HUES6 (cell line): ENCODE results near the gene APOL4.
A peak's percentile ranks its signal among the peaks of the same experiment; 100 is the strongest.

ENCODE experiments used
- H3K27ac ChIP-seq: 2 replicates; pipeline ENCODE4 v1.7.0; 2013; ENCODE audit warnings: low read depth, mild to moderate bottlenecking, low read length, inconsistent platforms
- H3K27me3 ChIP-seq: 2 replicates; pipeline ENCODE4 v1.6.1; 2013; ENCODE audit warnings: low read length; ENCODE audit not compliant: control insufficient read depth, insufficient read depth
- H3K36me3 ChIP-seq: 2 replicates; pipeline ENCODE4 v1.6.1; 2013; ENCODE audit warnings: low read length; ENCODE audit not compliant: control insufficient read depth, insufficient read depth
- H3K4me1 ChIP-seq: 2 replicates; pipeline ENCODE4 v1.6.1; 2013; ENCODE audit warnings: low read length; ENCODE audit not compliant: control insufficient read depth, insufficient read depth
- H3K4me3 ChIP-seq: 2 replicates; pipeline ENCODE4 v1.5.1; 2013; ENCODE audit warnings: low read depth, low read length
- H3K9ac ChIP-seq: one replicate; pipeline ENCODE4 v1.6.1; 2013; ENCODE audit warnings: mild to moderate bottlenecking, low read length
- H3K9me3 ChIP-seq: 2 replicates; pipeline ENCODE4 v1.6.1; 2013; ENCODE audit warnings: low read depth, low read length; ENCODE audit not compliant: control insufficient read depth, insufficient read depth

Gene APOL4

DNA sequence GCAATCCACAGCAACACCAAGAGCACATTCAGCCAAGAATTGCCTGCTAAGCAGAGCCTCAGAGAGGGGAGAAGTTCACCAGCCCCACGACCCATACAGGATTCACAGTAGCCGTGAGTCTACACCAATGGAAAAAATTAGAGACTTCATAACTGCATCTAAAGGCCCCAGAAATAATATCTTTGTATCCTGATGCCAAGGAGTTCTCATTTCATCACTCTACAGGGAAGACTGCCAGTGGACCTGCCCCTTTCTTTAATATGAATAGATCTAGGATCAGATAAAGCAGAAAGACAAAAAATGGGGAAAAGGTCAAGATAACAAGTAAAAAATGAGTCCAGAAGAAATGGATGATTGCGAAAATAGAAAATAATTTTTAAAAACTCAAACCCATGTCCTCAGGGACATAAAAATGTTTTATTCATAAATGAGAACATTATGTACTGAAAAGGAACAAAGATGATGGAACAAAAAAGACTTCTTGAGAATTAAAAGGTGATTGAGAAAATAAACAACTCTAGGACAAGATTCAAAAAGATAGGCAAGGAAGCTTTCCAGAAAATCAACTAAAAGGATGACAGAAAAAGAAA lies 50.5 kb downstream of the APOL4 start:
- H3K9me3 ChIP-seq = peaks cover 8% of the 10 kb centered on the region; the same call in 1 of the 2 replicates
- H3K36me3 ChIP-seq = no peaks in the 10 kb centered on the region
- no peak overlapping the region for H3K27ac ChIP-seq
- no peak overlapping the region for H3K9ac ChIP-seq
- peaks cover 2% of the 10 kb centered on the region for H3K4me1 ChIP-seq
- no peak overlapping the region for H3K4me3 ChIP-seq
- no peaks in the 10 kb centered on the region for H3K27me3 ChIP-seq

DNA sequence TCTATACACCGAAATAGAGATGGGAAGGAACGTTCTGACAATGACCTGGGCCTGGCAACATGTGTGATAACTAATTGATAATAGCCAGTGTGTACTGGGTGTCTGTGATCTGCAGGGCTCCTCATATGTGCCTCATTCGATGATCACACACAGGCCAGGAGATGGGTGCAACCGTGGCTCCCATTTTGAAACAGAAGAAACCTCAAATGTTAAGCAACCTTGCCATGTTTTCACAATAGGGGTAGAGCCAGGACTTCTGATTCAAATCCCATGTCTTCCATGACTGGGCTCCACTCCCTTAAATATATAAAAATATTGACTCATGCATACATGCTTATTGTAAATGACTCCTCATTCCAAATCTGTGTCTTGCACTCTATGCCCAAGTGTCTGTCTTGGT lies 52.2 kb downstream of the APOL4 start:
- peaks cover 12% of the 10 kb centered on the region for H3K4me1 ChIP-seq
- H3K9ac ChIP-seq = no peak overlapping the region
- H3K36me3 ChIP-seq = no peaks in the 10 kb centered on the region
- H3K27ac ChIP-seq = no peak overlapping the region
- H3K4me3 ChIP-seq = no peak overlapping the region
- peaks cover 8% of the 10 kb centered on the region; the same call in 1 of the 2 replicates for H3K9me3 ChIP-seq
- no peaks in the 10 kb centered on the region for H3K27me3 ChIP-seq

DNA sequence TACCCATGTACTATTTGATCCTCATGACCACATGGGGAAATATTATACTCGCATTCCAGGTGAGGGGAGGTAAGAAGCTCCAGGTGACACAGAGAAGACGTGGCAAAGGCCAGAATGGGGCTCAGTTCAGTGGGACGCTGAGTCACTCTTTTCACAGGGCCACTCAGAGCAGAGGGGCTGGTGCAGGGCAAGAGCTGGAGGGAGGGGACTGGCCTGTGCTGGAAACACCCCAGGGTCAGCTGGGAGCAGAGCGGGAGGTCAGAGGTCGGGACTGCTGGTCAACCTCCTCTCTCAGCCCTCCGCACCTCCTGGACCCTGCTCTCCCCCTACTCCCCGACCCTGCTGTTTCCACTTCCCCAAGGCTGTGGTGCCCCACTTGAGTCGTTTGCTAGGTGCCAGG lies 53.2 kb downstream of the APOL4 start:
- H3K4me1 ChIP-seq = peaks cover 12% of the 10 kb centered on the region
- H3K9me3 ChIP-seq = peaks cover 8% of the 10 kb centered on the region; the same call in 1 of the 2 replicates
- H3K27ac ChIP-seq = no peak overlapping the region
- H3K27me3 ChIP-seq = no peaks in the 10 kb centered on the region
- H3K36me3 ChIP-seq = no peaks in the 10 kb centered on the region
- H3K9ac ChIP-seq = no peak overlapping the region
- H3K4me3 ChIP-seq = no peak overlapping the region

DNA sequence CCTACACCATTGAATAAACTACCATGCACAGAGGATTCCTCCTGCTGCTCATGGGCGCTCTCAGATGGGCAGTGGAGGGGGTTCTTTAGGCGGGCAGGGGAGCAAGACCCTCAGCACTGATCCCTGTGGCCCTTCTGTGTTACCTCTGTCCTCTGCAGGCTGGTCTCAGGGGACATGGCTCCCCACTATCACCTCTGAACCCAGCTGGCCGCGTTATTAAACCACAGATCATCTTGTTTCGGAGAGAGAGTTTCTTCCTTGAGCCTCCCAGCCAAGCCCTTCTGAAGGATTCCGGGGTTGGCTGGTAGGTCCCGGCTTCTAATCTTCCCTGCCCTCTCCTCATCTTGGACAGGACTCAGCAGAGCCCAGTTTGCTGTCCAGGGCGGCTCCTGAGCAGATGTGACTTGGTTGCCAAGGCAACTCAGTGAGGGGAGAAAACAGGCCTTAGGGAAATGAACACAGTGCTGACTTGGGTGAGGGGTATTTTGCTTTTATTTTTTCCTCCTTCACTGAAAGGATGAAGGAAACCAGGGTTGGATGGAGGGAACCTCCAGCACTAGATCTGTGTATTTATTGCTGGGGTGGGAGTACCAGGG lies 54.3 kb downstream of the APOL4 start:
- no peak overlapping the region for H3K9ac ChIP-seq
- H3K9me3 ChIP-seq = peaks cover 8% of the 10 kb centered on the region; the same call in 1 of the 2 replicates
- H3K27me3 ChIP-seq = no peaks in the 10 kb centered on the region
- H3K4me1 ChIP-seq = peaks cover 12% of the 10 kb centered on the region
- no peak overlapping the region for H3K27ac ChIP-seq
- no peak overlapping the region for H3K4me3 ChIP-seq
- H3K36me3 ChIP-seq = no peaks in the 10 kb centered on the region

DNA sequence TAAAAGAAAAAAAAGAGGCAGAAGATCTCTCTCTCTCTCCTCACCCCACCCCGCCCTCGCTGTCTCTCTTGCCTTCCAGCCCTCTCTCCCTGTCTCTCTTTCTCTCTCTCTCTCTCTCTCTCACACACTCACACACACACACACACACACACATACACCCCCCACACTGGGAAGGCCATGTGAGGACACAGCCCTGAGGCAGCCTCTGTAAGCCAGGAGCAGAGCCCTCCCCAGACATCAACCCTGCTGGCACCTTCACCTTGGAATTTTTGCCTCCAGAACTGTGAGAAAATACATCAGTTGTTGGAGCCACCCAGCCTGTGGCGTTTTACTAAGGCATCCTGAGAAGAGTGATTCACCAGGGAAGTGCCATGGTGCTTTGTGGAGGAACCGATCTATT lies 55.7 kb downstream of the APOL4 start:
- H3K9me3 ChIP-seq = no peaks in the 10 kb centered on the region
- no peak overlapping the region for H3K27ac ChIP-seq
- H3K9ac ChIP-seq = no peak overlapping the region
- no peak overlapping the region for H3K4me3 ChIP-seq
- H3K4me1 ChIP-seq = peaks cover 17% of the 10 kb centered on the region
- H3K27me3 ChIP-seq = no peaks in the 10 kb centered on the region
- no peaks in the 10 kb centered on the region for H3K36me3 ChIP-seq

DNA sequence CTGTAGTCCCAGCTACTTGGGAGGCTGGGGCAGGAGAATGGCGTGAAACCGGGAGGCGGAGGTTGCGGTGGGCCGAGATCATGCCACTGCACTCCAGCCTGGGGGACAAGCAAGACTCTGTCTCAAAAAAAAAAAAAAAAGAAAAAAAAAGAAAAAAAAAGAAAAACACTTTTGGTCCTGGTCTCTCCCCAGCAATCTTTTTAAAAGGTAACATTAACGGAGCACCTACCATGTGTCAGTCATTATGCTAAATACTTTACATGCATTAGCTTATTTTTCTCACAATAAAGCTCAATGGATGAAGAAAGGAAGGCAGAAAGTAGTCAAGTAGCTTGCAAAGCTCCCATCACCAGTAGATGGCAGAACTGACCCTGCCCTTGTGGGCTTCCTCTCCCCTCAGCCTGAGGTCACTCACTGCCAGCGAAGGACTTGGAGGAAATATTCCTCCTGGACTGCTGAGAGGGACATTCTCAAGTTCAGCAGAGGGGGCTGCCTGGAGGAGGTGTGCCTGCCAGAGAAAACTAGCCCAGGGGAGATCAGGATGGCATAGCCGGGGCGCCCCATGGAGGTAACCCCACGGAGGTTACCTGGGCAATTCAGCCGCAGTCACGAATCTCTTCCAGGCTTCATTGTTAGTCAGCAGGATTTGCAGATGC lies 56.6 kb downstream of the APOL4 start:
- H3K9me3 ChIP-seq = no peaks in the 10 kb centered on the region
- H3K4me1 ChIP-seq = peaks cover 21% of the 10 kb centered on the region
- no peaks in the 10 kb centered on the region for H3K36me3 ChIP-seq
- H3K9ac ChIP-seq = peak overlapping the region; percentile 22
- no peak overlapping the region for H3K27ac ChIP-seq
- peak overlapping the region; percentile 37 for H3K4me3 ChIP-seq
- H3K27me3 ChIP-seq = no peaks in the 10 kb centered on the region

DNA sequence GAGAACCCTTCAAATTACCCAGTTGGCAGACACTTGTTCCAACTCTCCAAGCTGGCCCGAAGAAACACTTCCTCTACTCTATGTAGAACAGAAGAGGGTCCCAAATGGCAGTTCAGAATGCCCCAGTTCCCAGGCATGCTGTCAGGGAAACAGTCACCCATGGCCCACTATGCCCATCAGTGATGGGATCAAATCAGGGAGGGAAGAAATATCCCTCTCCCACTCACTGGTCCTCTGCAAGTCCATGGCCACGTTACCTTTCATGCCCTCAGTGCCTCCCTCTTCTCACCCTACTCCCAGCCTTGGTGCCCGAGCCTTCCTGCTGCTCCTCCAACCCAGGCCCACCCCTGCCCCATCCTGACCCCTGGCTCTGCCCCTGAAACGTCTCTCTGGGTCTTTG lies 57.7 kb downstream of the APOL4 start:
- H3K9me3 ChIP-seq = no peaks in the 10 kb centered on the region
- H3K27ac ChIP-seq = no peak overlapping the region
- H3K4me1 ChIP-seq = peaks cover 21% of the 10 kb centered on the region
- no peak overlapping the region for H3K4me3 ChIP-seq
- no peaks in the 10 kb centered on the region for H3K36me3 ChIP-seq
- no peak overlapping the region for H3K9ac ChIP-seq
- no peaks in the 10 kb centered on the region for H3K27me3 ChIP-seq

DNA sequence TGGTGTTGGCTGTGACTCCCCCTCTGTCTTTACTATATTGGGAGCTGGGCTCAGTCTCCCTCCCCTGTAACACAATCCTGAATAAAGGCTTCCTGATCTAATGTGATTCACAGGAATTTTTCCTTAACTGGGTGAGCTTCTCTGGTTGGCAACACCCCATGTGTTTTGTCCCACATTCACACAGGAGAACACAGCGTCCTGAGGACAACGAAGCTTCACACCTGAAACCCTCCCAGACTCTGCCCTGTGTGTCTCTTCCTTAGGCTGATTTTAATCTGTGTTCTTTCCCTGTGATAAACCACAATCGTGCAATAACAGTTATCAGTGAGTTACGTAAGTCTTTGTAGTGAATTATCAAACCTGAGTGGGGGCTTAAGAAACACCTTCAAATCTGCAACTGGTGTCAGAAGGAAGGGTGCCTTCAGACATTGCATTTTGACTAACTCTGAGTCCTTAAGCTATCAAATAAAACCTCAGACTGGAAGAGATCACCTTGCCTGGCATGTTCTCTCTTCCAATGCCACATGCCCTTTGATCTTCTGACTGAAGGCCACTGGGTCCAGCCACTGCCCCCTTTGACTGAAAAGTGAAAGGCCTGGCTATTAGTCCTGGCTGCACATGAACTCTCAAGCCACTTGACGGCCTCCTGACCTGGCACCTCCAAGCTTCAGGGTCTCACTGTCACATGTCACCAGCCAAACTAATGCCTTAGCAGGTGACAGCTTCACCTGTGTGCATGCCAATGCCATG lies 58.4 kb downstream of the APOL4 start:
- H3K9me3 ChIP-seq = no peaks in the 10 kb centered on the region
- H3K9ac ChIP-seq = no peak overlapping the region
- no peak overlapping the region for H3K27ac ChIP-seq
- H3K36me3 ChIP-seq = no peaks in the 10 kb centered on the region
- no peaks in the 10 kb centered on the region for H3K27me3 ChIP-seq
- H3K4me3 ChIP-seq = no peak overlapping the region
- peaks cover 21% of the 10 kb centered on the region for H3K4me1 ChIP-seq

DNA sequence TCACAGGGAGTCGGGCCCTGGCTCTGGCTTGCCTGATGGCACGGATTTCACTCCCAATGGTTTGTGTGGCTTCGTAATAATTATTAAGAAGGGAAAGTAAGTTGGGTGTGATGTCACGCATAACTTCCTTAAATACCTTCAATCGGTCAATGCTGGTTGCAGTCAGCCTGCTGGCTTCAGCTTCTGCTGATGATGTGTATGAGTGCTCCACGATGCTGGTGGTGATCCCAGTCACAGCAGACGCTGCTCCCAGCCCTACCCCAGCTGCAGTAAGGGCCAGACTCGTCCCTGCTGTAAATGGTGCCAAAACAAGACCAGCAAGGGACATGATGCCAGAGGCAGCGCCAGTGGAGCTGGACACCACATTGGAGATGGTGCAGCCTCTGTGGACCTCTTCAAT lies 60.1 kb downstream of the APOL4 start:
- H3K9me3 ChIP-seq = no peaks in the 10 kb centered on the region
- no peak overlapping the region for H3K27ac ChIP-seq
- peaks cover 21% of the 10 kb centered on the region for H3K4me1 ChIP-seq
- H3K27me3 ChIP-seq = no peaks in the 10 kb centered on the region
- no peaks in the 10 kb centered on the region for H3K36me3 ChIP-seq
- H3K4me3 ChIP-seq = no peak overlapping the region
- H3K9ac ChIP-seq = no peak overlapping the region
